Bronchus fibroblast of lung (primary cell): ENCODE results near the gene ARMC6. TPM values are rescaled to one million over a fixed set of nuclear protein-coding genes. Genes with fewer than 3 reads are reported as not detected.

Experiments
- total RNA-seq: library from RNA; depleted of rRNA; stranded (reverse); fragments of >200 nt; gene quantifications from 2 replicates; pipeline ENCODE4 v1.2.3, GENCODE V29; 2015

ARMC6 gene
- total RNA-seq = 47.9 and 48.3 TPM in 2 replicates

DNA sequence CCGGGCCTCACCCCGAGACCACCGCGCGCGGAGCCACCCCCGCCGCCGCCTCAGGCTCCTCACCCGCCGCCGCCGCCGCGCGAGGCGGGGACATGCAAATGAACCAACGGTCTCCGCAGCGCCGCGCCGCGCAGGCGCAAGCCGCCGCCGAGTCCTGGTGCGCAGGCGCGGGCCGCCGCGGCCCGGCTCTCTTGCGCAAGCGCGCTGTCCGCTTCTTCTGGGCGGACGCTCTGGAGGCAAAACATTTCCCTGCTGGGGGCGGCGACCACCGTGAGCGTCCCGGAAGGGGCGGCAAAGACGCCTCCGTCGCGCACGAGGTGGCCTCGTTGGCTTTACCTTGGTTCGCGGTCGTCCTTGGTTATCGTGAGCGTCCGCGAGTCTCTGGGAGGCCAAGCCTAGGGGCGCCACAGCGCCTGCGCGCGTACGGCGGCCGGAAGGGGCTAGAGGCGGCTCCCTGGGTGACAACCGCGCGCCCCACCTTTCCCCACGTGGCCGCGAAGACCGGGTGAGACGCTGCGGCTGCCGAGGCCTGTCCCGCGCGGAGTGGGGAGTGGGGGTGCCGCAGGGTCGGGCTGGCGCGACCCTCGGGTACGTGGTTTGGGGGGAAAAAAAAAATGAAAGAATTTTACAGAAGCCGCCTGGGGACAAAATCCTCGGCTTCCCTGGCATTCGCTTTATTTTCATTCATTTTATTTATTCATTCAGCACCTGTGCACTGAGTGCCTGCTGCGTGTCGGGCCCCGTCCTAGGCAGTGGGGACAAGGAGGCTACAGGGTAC, at the start of gene ARMC6, which contains the start of gene SUGP2:
Gene ARMC6, plus strand, starts transcription at position 178 of the 778 bp plus-strand sequence. CDS start 607 bp downstream, outside the sequence.
Gene SUGP2, minus strand, starts transcription at position 92 of the 778 bp plus-strand sequence. CDS start 2,446 bp downstream, outside the sequence.

DNA sequence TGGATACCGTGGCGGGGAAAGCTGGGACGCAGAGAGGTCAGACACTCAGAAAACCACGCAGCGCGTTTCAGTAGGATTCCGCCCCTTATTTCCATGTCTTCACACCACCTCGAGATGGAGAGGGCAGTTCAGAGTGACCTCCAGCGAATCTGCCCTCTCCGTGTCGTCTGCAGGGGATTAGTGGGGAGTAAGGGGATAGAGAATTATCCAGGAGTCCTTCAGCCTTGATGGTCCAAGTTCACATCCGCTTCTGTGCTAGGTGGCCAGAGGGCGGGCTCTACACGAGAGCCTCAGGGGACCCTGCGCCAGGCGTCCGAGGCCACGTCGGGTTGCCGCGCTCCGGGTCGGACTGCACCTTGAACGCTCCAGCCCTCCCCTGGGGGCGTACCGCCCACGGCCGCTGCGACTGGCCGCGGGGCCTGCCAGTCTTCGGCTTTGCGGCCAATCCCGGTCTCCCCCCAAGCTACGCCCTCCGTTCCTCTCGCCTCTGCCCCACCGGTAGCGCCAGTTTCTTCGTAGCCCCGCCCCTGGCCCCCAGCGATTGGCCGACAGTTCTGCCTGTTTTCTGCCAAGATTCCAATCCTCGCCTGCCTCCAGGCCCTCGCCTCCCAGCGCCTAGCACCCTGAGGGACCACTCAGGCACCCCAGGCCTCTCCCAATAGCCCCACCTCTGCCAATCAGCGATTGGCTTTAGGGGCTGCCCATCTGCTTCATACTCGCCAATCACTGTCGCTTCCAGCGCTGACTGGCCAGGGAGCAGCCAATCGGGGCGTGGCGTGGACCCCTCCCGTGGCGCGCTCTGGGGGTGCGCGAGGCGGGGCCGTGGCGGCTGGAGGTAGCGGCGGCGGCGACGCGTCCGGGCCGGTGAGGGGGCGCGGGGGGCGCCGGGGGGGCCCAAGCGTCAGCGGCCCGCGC, 30.0 kb downstream of the ARMC6 start, which contains the start of gene SLC25A42:
Gene SLC25A42, plus strand, starts transcription at position 812 of the 915 bp plus-strand sequence. CDS start 32,131 bp downstream, outside the sequence.

Other genes starting within 250 kb of the ARMC6 start
- not detected in 2 replicates for gene COMP, start 242.3 kb upstream of the ARMC6 start, total RNA-seq
- 42.7 and 45.6 TPM in 2 replicates for gene UPF1, start 201.6 kb upstream of the ARMC6 start, total RNA-seq
- 0.34 and 1.5 TPM in 2 replicates for gene CERS1, start 137.4 kb upstream of the ARMC6 start, total RNA-seq
- gene COPE, start 114.2 kb upstream of the ARMC6 start, total RNA-seq = 357 and 370 TPM in 2 replicates
- 64.8 and 77.8 TPM in 2 replicates for gene DDX49, start 113.9 kb upstream of the ARMC6 start, total RNA-seq
- 63.8 and 67.1 TPM in 2 replicates for gene HOMER3, start 92.4 kb upstream of the ARMC6 start, total RNA-seq
- 23.6 and 24.0 TPM in 2 replicates for gene SUGP2, start 86 bp upstream of the ARMC6 start, total RNA-seq
- gene SLC25A42, start 30.4 kb downstream of the ARMC6 start, total RNA-seq = 6.2 and 6.9 TPM in 2 replicates
- gene TMEM161A, start 104.9 kb downstream of the ARMC6 start, total RNA-seq = 28.6 and 30.5 TPM in 2 replicates
- 0.15 TPM in 1 of 2 replicates, not detected in the other for gene MEF2B, start 136.7 kb downstream of the ARMC6 start, total RNA-seq
- gene BORCS8, start 158.5 kb downstream of the ARMC6 start, total RNA-seq = 18.3 and 24.2 TPM in 2 replicates
- 88.9 and 89.3 TPM in 2 replicates for gene RFXANK, start 158.7 kb downstream of the ARMC6 start, total RNA-seq
- 19.6 and 21.4 TPM in 2 replicates for gene NR2C2AP, start 169.8 kb downstream of the ARMC6 start, total RNA-seq
- not detected in 2 replicates for gene NCAN, start 178.4 kb downstream of the ARMC6 start, total RNA-seq
- 1.3 and 2.5 TPM in 2 replicates for gene TM6SF2, start 239.7 kb downstream of the ARMC6 start, total RNA-seq